Measurements from ENCODE around the gene GSDMA. TPM values are rescaled to one million over a fixed set of nuclear protein-coding genes. Genes with fewer than 3 reads are reported as not detected.

GSDMA gene
- total RNA-seq (ENCODE audit: low replicate concordance): not detected in 2 replicates
- long read RNA-seq: 0 reads

- TF ChIP-seq CTCF (conservative IDR thresholded peaks at IDR 0.05): no peak
- peaks cover 9% of the 10 kb centered on the region for H3K4me1 Mint-ChIP-seq (ENCODE audit: unreplicated experiment)
- no peak within 1 kb of the TSS for H3K4me3 Mint-ChIP-seq
- no peaks in the 10 kb centered on the region for H3K36me3 Mint-ChIP-seq
- DNase-seq (ENCODE audit: extremely low spot score, unreplicated experiment): no peak
- no peak within 1 kb of the TSS for H3K27ac Mint-ChIP-seq
- H3K27me3 Mint-ChIP-seq: peaks cover 35% of the 10 kb centered on the region
- H3K9me3 Mint-ChIP-seq: no peaks in the 10 kb centered on the region
Observed at GRCh38 chr17:39962642-39963220, at the start of gene GSDMA. GSDMA (plus strand) TSS chr17:39963004; CDS start chr17:39965688, 2,684 bp downstream.

- H3K4me1 Mint-ChIP-seq (ENCODE audit: unreplicated experiment): peaks cover 11% of the 10 kb centered on the region
- no peak overlapping the region for H3K27ac Mint-ChIP-seq
- no peak for DNase-seq (ENCODE audit: extremely low spot score, unreplicated experiment)
- H3K4me3 Mint-ChIP-seq: no peak overlapping the region
- peaks cover 26% of the 10 kb centered on the region for H3K36me3 Mint-ChIP-seq
- no peaks in the 10 kb centered on the region for H3K9me3 Mint-ChIP-seq
- H3K27me3 Mint-ChIP-seq: no peaks in the 10 kb centered on the region
- no peak for TF ChIP-seq CTCF (conservative IDR thresholded peaks at IDR 0.05)
Observed at GRCh38 chr17:39913989-39914388, 48.8 kb upstream of the GSDMA start.

GRCh38 chr17:39915559-39915958, 47.2 kb upstream of the GSDMA start:
- Mint-ChIP-seq H3K4me3 (no peak overlapping the region), H3K27me3 (no peaks in the 10 kb centered on the region), H3K4me1 (ENCODE audit: unreplicated experiment) (peaks cover 11% of the 10 kb centered on the region), H3K36me3 (peaks cover 31% of the 10 kb centered on the region), H3K9me3 (no peaks in the 10 kb centered on the region), H3K27ac (no peak overlapping the region)
- DNase-seq (ENCODE audit: extremely low spot score, unreplicated experiment): no peak
- no peak for TF ChIP-seq CTCF (conservative IDR thresholded peaks at IDR 0.05)

GRCh38 chr17:39916918-39917317, 45.9 kb upstream of the GSDMA start:
- Mint-ChIP-seq H3K36me3 (peaks cover 31% of the 10 kb centered on the region), H3K4me3 (no peak overlapping the region), H3K27me3 (no peaks in the 10 kb centered on the region), H3K9me3 (no peaks in the 10 kb centered on the region), H3K4me1 (ENCODE audit: unreplicated experiment) (peaks cover 11% of the 10 kb centered on the region), H3K27ac (no peak overlapping the region)
- DNase-seq (ENCODE audit: extremely low spot score, unreplicated experiment): no peak
- TF ChIP-seq CTCF (conservative IDR thresholded peaks at IDR 0.05): peak; percentile 40

- Mint-ChIP-seq H3K27ac (no peak overlapping the region), H3K27me3 (no peaks in the 10 kb centered on the region), H3K4me3 (no peak overlapping the region), H3K36me3 (peaks cover 25% of the 10 kb centered on the region), H3K4me1 (ENCODE audit: unreplicated experiment) (peaks cover 13% of the 10 kb centered on the region), H3K9me3 (no peaks in the 10 kb centered on the region)
- no peak for DNase-seq (ENCODE audit: extremely low spot score, unreplicated experiment)
- no peak for TF ChIP-seq CTCF (conservative IDR thresholded peaks at IDR 0.05)
Observed at GRCh38 chr17:39919087-39919683, 43.6 kb upstream of the GSDMA start.

Measured in type B pancreatic cell (in vitro differentiated cells).